Gastroesophageal sphincter (tissue), 3 donors: ENCODE results near the gene RANBP9.

ENCODE experiments used
- POLR2A ChIP-seq, 2 donors: fragments of 450-650 bp; IDR thresholded peaks; one replicate each; pipeline ENCODE4 v1.6.1; 2017; ENCODE audit warnings: antibody characterized with exemption in 2 of 2, mild to moderate bottlenecking in 2 of 2, moderate library complexity in 1 of 2
- TF ChIP-seq, protein P1 (sequence below), 4 experiments: fragments of 200-600 bp in 2 of 4; fragments of 450-650 bp in 2 of 4; sonication (generic) in 1 of 4; IDR thresholded peaks; one replicate each; pipeline ENCODE4 v1.5.1; 2017 to 2019; ENCODE audit warnings: antibody characterized with exemption in 4 of 4, mild to moderate bottlenecking in 2 of 4, moderate library complexity in 2 of 4

DNA sequence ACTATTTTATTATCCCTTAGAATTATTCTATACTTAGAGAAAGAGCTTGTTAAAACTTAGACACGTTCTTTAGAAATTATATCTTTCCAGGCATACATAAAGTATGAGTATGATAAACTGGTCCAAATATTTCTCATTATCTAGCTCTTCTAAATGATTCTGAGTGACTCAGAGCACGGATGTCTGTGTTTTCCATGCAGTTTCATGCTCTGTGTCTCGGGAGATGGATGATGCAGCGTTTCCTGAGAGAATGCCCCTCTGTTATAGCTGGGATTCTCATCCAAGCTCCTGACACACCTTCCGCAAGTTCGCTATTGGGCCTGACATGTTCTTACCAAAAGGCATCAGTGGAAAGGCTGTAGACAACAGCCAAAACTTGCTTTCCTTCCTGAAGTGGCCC lies 117.9 kb downstream of the RANBP9 start:
- TF ChIP-seq, protein P1, sequence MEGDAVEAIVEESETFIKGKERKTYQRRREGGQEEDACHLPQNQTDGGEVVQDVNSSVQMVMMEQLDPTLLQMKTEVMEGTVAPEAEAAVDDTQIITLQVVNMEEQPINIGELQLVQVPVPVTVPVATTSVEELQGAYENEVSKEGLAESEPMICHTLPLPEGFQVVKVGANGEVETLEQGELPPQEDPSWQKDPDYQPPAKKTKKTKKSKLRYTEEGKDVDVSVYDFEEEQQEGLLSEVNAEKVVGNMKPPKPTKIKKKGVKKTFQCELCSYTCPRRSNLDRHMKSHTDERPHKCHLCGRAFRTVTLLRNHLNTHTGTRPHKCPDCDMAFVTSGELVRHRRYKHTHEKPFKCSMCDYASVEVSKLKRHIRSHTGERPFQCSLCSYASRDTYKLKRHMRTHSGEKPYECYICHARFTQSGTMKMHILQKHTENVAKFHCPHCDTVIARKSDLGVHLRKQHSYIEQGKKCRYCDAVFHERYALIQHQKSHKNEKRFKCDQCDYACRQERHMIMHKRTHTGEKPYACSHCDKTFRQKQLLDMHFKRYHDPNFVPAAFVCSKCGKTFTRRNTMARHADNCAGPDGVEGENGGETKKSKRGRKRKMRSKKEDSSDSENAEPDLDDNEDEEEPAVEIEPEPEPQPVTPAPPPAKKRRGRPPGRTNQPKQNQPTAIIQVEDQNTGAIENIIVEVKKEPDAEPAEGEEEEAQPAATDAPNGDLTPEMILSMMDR (IDR thresholded peaks at IDR 0.05): no peak
- no peak for TF ChIP-seq POLR2A (IDR thresholded peaks at IDR 0.05)
